ENCODE measurements around the gene PRDM12.

DNA sequence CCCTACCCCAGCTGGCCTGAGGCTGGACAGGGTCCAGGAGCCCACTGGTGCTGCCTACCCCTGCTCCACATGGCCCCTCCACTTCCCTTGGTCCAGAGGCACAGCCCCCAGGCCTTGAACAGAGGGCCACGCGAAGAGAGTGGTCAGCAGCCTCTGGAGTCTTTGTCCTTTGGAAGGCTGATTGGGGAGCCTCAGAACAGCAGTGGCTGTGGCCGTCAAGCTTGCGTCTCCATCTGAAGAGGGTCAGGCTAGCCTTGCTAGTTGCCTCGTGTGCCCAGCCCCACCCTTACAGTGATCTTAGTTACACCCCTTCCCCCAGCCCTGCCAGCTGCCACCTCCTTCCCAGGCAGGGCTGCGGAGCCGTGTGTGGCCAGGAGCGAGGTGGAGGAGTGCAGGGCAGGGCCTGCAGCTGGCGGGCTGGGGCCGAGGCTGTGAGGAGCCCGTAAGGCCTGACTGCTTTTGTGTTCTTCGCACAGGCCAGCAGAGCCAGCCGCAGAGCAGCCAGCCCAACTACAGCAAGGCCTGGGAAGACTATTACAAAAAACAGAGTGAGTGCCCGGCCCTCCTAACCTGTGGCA is 30.1 kb upstream of the PRDM12 start:
- TF ChIP-seq POLR2AphosphoS5 (IDR thresholded peaks at IDR 0.05; ENCODE audit: borderline replicate concordance, low read depth, low read length) (no peak), EZH2 (IDR thresholded peaks at IDR 0.05) (no peak)
